GM18499 (cell line): ENCODE data around the gene LRRIQ1.

Source experiments
- ATAC-seq: cut with Tn5 transposase; IDR thresholded peaks from one replicate; pipeline ENCODE4 v1.9.1; 2021; ENCODE audit warnings: moderate number of reproducible peaks; ENCODE audit not compliant: insufficient read depth, unreplicated experiment

LRRIQ1 gene

GRCh38 chr12:85279449-85280164 is 243.5 kb downstream of the LRRIQ1 start:
- no peak for ATAC-seq

DNA sequence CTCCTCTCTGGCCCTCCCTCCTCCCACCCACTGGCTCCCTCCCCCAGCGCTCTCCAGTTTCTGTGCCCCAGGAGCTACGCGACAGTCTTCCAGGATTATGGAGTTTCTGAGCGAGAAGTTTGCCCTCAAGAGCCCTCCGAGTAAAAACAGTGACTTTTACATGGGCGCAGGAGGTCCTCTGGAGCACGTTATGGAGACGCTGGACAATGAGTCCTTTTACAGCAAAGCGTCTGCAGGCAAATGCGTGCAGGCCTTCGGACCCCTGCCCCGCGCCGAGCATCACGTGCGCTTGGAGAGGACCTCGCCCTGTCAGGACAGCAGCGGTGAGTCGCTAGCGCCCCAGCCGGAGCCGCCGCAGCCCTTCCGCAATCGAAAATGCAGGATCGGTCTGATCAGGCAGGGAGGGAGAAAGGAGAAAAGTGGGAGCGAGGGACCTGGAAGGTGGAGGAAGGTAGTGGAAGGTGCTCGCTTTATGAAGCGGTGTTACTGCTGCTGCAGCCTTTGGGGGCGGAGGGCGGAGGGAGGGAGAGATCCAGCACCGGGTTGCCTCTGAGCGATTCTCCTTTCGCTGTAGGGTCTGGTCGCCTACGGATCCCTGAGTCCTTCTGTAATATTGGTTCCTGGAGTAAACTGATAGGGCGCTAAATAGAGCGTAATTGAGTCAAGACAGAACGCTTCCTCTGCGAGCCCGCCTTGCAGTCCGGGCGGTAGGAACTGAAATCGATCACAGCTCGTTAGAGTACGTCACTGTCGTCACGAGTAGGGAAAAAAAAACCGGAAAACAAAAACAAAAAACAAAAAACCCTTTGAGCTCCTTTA is 244.2 kb downstream of the LRRIQ1 start, which contains the start of gene ALX1:
TSS of gene ALX1 (plus strand) at position 56 of the 819 bp plus-strand sequence. CDS start at position 98, 42 bp downstream.
- ATAC-seq = no peak

DNA sequence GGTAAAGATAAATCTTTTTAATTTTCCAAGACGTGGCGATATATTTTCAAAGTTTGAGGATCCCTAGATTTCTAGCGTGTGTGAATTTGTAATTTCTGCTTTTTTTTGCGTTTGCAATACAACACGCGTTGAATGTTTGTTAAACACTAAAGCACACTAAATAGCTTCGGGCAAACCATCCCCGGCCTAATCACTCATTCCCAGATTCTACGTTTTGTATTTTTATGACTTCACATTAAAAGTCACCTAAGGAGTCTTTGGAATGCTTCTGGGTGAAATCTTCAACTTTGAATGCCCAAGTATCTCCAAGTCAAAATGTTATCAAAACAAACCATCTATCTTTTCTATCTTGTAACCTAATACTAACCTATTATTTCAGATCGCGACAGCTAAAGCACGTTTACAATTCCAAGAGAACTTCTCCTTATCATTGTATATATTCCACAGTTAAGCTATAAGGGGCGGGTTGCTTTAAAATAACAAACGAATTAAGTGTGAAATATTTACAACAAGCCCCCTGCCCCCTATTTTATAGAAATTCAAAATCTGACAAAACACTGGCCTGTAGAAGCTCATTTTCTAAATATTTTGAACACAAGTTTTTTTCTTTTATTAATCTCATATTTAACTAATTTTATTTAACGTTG is 245.0 kb downstream of the LRRIQ1 start:
- ATAC-seq = no peak

DNA sequence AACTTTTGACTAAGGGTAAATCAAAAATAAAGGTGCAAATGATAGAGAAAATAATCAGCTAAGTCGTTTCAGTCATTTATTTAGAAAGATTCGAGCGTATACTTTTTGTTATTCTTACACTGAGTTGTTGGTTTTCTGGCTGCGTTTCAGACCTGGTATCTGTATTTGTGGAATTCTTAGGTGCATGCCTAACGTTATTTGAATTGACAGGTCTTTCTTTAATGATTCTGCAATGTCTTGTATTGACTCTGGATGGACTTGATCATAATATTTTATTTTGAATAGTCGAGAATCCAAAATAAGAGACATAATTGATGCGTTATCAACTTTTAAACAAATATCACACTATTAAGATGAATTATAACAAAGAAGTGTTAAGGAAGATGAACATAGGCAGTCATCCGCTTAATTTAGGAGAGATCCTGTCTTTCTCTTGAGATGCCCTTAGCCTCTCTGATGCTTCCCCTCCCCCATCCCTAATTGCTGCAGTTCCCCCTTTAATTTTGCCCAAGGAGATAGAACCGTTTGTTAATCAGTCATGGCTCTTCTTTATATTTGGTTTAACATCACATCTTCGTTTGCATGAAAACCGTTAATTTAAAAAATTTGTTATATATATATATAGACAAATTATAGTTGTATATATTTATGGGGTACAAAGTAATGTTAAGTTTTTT is 245.6 kb downstream of the LRRIQ1 start:
- ATAC-seq = no peak

DNA sequence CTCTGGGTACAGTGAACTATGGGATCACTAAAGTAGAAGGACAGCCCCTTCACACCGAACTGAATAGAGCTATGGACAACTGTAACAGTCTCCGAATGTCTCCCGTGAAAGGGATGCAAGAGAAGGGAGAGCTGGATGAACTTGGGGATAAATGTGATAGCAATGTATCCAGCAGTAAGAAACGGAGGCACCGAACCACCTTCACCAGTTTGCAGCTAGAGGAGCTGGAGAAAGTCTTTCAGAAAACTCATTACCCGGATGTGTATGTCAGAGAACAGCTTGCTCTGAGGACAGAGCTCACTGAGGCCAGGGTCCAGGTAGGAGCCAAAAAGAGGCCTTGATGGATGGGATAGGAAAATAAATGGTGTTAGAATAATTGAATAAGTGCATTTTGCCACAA is 247.4 kb downstream of the LRRIQ1 start:
- ATAC-seq = no peak
